Keratinocyte (primary cell): ENCODE measurements around the gene TMEM185B. TPM values are rescaled to one million over a fixed set of nuclear protein-coding genes. Genes with fewer than 3 reads are reported as not detected.

ENCODE experiments used
- DNase-seq: peaks from one replicate; pipeline ENCODE4 v3.0.0-alpha.2; 2011; ENCODE audit warnings: low read depth, missing footprints, low spot score
- FAIRE-seq: peaks from 2 replicates; lab custom pipeline; 2011; peaks lifted over from hg19 to GRCh38; lab: Jason Lieb, UNC
- H2AFZ ChIP-seq: 2 replicates; pipeline ENCODE4 v1.6.0; 2012; ENCODE audit warnings: low read length, control low read depth, inconsistent platforms; ENCODE audit not compliant: control insufficient read depth
- H3K27ac ChIP-seq: 2 replicates; pipeline ENCODE4 v1.5.1; 2011; ENCODE audit warnings: low read length; ENCODE audit not compliant: control insufficient read depth, insufficient read depth
- H3K27me3 ChIP-seq: 3 replicates; pipeline ENCODE4 v1.6.0; 2011; ENCODE audit warnings: low read length; ENCODE audit not compliant: control insufficient read depth, insufficient read depth; ENCODE audit errors: extremely low read depth
- H3K36me3 ChIP-seq, 2 experiments: 2 replicates in 1 of 2; 3 replicates in 1 of 2; pipeline ENCODE4 v1.5.1; 2011; ENCODE audit warnings: low read length in 2 of 2, mild to moderate bottlenecking in 1 of 2; ENCODE audit not compliant: control insufficient read depth in 2 of 2, insufficient read depth in 2 of 2; ENCODE audit errors: extremely low read depth in 1 of 2
- H3K4me1 ChIP-seq: 3 replicates; pipeline ENCODE4 v1.5.1; 2011; ENCODE audit warnings: low read length; ENCODE audit not compliant: control insufficient read depth, insufficient read depth; ENCODE audit errors: extremely low read depth
- H3K4me2 ChIP-seq: 3 replicates; pipeline ENCODE4 v1.6.0; 2011; ENCODE audit warnings: low read depth, low read length; ENCODE audit not compliant: control insufficient read depth, insufficient read depth; ENCODE audit errors: extremely low read depth
- H3K4me3 ChIP-seq, 3 experiments: fragments of 200-600 bp in 1 of 3; sonication (generic) in 1 of 3; 2 replicates in 2 of 3; 3 replicates in 1 of 3; pipeline ENCODE4 v1.5.1; 2011 to 2016; ENCODE audit warnings: low read length in 3 of 3, mild to moderate bottlenecking in 3 of 3, control low read depth in 2 of 3, inconsistent platforms in 1 of 3, low read depth in 1 of 3, mixed read lengths in 1 of 3, mixed run types in 1 of 3, moderate library complexity in 1 of 3; ENCODE audit not compliant: control insufficient read depth in 2 of 3, insufficient read depth in 2 of 3; ENCODE audit errors: extremely low read depth in 1 of 3
- H3K79me2 ChIP-seq: 2 replicates; pipeline ENCODE4 v1.6.0; 2012; ENCODE audit warnings: low read length; ENCODE audit not compliant: control insufficient read depth, insufficient read depth
- H3K9ac ChIP-seq: 3 replicates; pipeline ENCODE4 v1.6.0; 2011; ENCODE audit warnings: low read length; ENCODE audit not compliant: control insufficient read depth, insufficient read depth; ENCODE audit errors: extremely low read depth
- H3K9me1 ChIP-seq: 3 replicates; pipeline ENCODE4 v1.6.0; 2011; ENCODE audit warnings: low read length; ENCODE audit not compliant: control insufficient read depth, insufficient read depth; ENCODE audit errors: extremely low read depth
- H3K9me3 ChIP-seq: 2 replicates; pipeline ENCODE4 v1.5.1; 2012; ENCODE audit warnings: low read depth, low read length; ENCODE audit not compliant: control insufficient read depth
- H4K20me1 ChIP-seq: 3 replicates; pipeline ENCODE4 v1.6.0; 2011; ENCODE audit warnings: low read length; ENCODE audit not compliant: control insufficient read depth, insufficient read depth; ENCODE audit errors: extremely low read depth
- EZH2 ChIP-seq: IDR thresholded peaks from one replicate; pipeline ENCODE4 v1.6.1; 2012; ENCODE audit warnings: inconsistent platforms, mild to moderate bottlenecking, low read length, moderate library complexity
- dilution Hi-C: fragments of 300-500 bp; cut with MboI; formaldehyde crosslinking; loops from one replicate; pipeline ENCODE4 v1.7.0; 2020; ENCODE audit warnings: low sequenced_read_pairs; ENCODE audit not compliant: extremely low pct_ligation_motif_present
- polyA plus RNA-seq, 5 experiments: library from polyadenylated mRNA; depleted of rRNA in 3 of 5; stranded (reverse) in 3 of 5; stranded (forward) in 1 of 5; unstranded in 1 of 5; fragments of >200 nt; gene quantifications; 1 replicate in 1 of 5; 2 replicates in 3 of 5; 3 replicates in 1 of 5; pipeline versions ENCODE4 v1.2.1 to v1.2.3, GENCODE V29; 2011 to 2012; ENCODE audit warnings: missing spikeins in 2 of 5, low read depth in 1 of 5, low replicate concordance in 1 of 5
- TF ChIP-seq, protein P1 (sequence below), 3 experiments: IDR thresholded peaks in 1 of 3; conservative IDR thresholded peaks in 1 of 3; optimal IDR thresholded peaks in 1 of 3; 2 replicates in 2 of 3; 3 replicates in 1 of 3; pipeline versions ENCODE3 to v1.5.1; 2011; ENCODE audit warnings: low read length in 3 of 3, mild to moderate bottlenecking in 3 of 3, moderate library complexity in 2 of 3, control low read depth in 1 of 3, inconsistent platforms in 1 of 3; ENCODE audit not compliant: insufficient read depth in 2 of 3; ENCODE audit errors: extremely low read depth in 1 of 3

TMEM185B gene
- polyA plus RNA-seq, 1 donor (not counting 4 experiments of a cell fraction or from before 2014, with no cell fraction given), result 13.4 TPM

- dilution Hi-C loops, result no loop called here
- Histone ChIP-seq H3K4me3 (peak overlapping the region in 1 of 3 experiments; percentile 8), H3K27ac (peak overlapping the region; percentile 10), H2AFZ (no peak overlapping the region), H3K79me2 (peaks cover 64% of the 10 kb centered on the region), H3K9me1 (no peaks in the 10 kb centered on the region), H3K4me2 (peak overlapping the region; percentile 62), H3K9me3 (no peaks in the 10 kb centered on the region), H3K36me3 (peaks cover 4 to 5% of the 10 kb centered on the region in 2 experiments), H3K4me1 (peaks cover 16% of the 10 kb centered on the region), H3K27me3 (no peaks in the 10 kb centered on the region), H3K9ac (no peak overlapping the region), H4K20me1 (peaks cover 5% of the 10 kb centered on the region)
- TF ChIP-seq, protein P1, sequence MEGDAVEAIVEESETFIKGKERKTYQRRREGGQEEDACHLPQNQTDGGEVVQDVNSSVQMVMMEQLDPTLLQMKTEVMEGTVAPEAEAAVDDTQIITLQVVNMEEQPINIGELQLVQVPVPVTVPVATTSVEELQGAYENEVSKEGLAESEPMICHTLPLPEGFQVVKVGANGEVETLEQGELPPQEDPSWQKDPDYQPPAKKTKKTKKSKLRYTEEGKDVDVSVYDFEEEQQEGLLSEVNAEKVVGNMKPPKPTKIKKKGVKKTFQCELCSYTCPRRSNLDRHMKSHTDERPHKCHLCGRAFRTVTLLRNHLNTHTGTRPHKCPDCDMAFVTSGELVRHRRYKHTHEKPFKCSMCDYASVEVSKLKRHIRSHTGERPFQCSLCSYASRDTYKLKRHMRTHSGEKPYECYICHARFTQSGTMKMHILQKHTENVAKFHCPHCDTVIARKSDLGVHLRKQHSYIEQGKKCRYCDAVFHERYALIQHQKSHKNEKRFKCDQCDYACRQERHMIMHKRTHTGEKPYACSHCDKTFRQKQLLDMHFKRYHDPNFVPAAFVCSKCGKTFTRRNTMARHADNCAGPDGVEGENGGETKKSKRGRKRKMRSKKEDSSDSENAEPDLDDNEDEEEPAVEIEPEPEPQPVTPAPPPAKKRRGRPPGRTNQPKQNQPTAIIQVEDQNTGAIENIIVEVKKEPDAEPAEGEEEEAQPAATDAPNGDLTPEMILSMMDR (optimal IDR thresholded peaks at IDR 0.05 in 1 of 3, IDR thresholded peaks at IDR 0.05 in 1 of 3, conservative IDR thresholded peaks at IDR 0.05 in 1 of 3; ENCODE audit: extremely low read depth in 1 of 3, insufficient read depth in 2 of 3, low read length in 3 of 3), result no peak
- TF ChIP-seq EZH2, result no peak
- FAIRE-seq (peak; percentile 78), DNase-seq (peak; percentile 61)
Observed at GRCh38 chr2:120262761-120263428, 39.7 kb upstream of the TMEM185B start.

- peaks cover 5% of the 10 kb centered on the region in 2 experiments for H3K36me3 ChIP-seq
- H3K9me1 ChIP-seq, result no peaks in the 10 kb centered on the region
- no peak for TF ChIP-seq EZH2
- TF ChIP-seq, protein P1 (optimal IDR thresholded peaks at IDR 0.05 in 1 of 3, IDR thresholded peaks at IDR 0.05 in 1 of 3, conservative IDR thresholded peaks at IDR 0.05 in 1 of 3; ENCODE audit: extremely low read depth in 1 of 3, insufficient read depth in 2 of 3, low read length in 3 of 3), result no peak
- DNase-seq (no peak), FAIRE-seq (no peak)
- H3K9ac ChIP-seq, result no peak overlapping the region
- peak overlapping the region; percentile 10 for H3K27ac ChIP-seq
- dilution Hi-C loops, result no loop called here
- H2AFZ ChIP-seq, result no peak overlapping the region
- peak overlapping the region; percentile 62 for H3K4me2 ChIP-seq
- peaks cover 5% of the 10 kb centered on the region for H4K20me1 ChIP-seq
- peaks cover 16% of the 10 kb centered on the region for H3K4me1 ChIP-seq
- H3K9me3 ChIP-seq, result no peaks in the 10 kb centered on the region
- H3K27me3 ChIP-seq, result no peaks in the 10 kb centered on the region
- H3K4me3 ChIP-seq, result peak overlapping the region in 1 of 3 experiments; percentile 8
- H3K79me2 ChIP-seq, result peaks cover 69% of the 10 kb centered on the region
Observed at GRCh38 chr2:120262150-120262549, 39.0 kb upstream of the TMEM185B start.
